IMR-90 (cell line): ENCODE measurements around the gene TICAM2. TPM values are rescaled to one million over a fixed set of nuclear protein-coding genes. Genes with fewer than 3 reads are reported as not detected.
A peak's percentile ranks its signal among the peaks of the same experiment; 100 is the strongest.

Experiments used
- ATAC-seq: fragments of 200-7000 bp; cut with Tn5 transposase; 2 replicates; pipeline ENCODE4 v1.9.1; 2020; ENCODE audit warnings: low read depth, mild to moderate bottlenecking, moderate library complexity
- BruUV-seq: library from RNA; stranded (reverse); fragments of 400-500 nt; replicated peaks from 2 replicates; lab custom pipeline; 2021; lab: Mats Ljungman, UMichigan
- CTCF ChIA-PET: fragments of 300-600 bp; formaldehyde crosslinking; extraction: SDS; loops from one replicate; lab custom pipeline; 2021; ENCODE audit warnings: antibody characterized with exemption; lab: Yijun Ruan, JAX
- POLR2A ChIA-PET: fragments of 300-600 bp; sonication (Branson Sonifier 250); formaldehyde crosslinking; loops from one replicate; lab custom pipeline; 2022; ENCODE audit warnings: antibody characterized with exemption; ENCODE audit not compliant: unreplicated experiment; lab: Charles Lee
- DNase-seq: peaks from one replicate; pipeline ENCODE4 v3.0.0; 2013
- H2AFZ ChIP-seq: replicated peaks from 2 replicates; pipeline ENCODE3; 2013; ENCODE audit warnings: low read length, mild to moderate bottlenecking; ENCODE audit not compliant: poor library complexity
- H2AK5ac ChIP-seq: 2 replicates; pipeline ENCODE4 v1.6.1; 2013; ENCODE audit warnings: low read depth, low read length, inconsistent platforms
- H2AK9ac ChIP-seq: replicated peaks from 2 replicates; pipeline ENCODE3; 2013; ENCODE audit warnings: mild to moderate bottlenecking, low read depth, low read length, moderate library complexity; ENCODE audit not compliant: poor library complexity
- H2BK120ac ChIP-seq: 2 replicates; pipeline ENCODE4 v1.6.1; 2013; ENCODE audit warnings: low read depth, low read length, inconsistent platforms
- H2BK15ac ChIP-seq: 3 replicates; pipeline ENCODE4 v1.6.1; 2013; ENCODE audit warnings: low read depth, low read length, inconsistent platforms
- H2BK20ac ChIP-seq: 2 replicates; pipeline ENCODE4 v1.6.1; 2013; ENCODE audit warnings: low read depth, mild to moderate bottlenecking, inconsistent platforms, low read length, moderate library complexity
- H2BK5ac ChIP-seq: 2 replicates; pipeline ENCODE4 v1.6.1; 2013; ENCODE audit warnings: mild to moderate bottlenecking, low read depth, low read length, inconsistent platforms; ENCODE audit not compliant: poor library complexity, severe bottlenecking
- H3K14ac ChIP-seq: replicated peaks from 2 replicates; pipeline ENCODE4 v1.6.1; 2013; ENCODE audit warnings: low read depth, low read length, inconsistent platforms
- H3K18ac ChIP-seq: 2 replicates; pipeline ENCODE4 v1.6.1; 2013; ENCODE audit warnings: low read depth, low read length, control low read depth
- H3K23ac ChIP-seq: 2 replicates; pipeline ENCODE4 v1.6.1; 2013; ENCODE audit warnings: low read depth, low read length, inconsistent platforms
- H3K27ac ChIP-seq: 2 replicates; pipeline ENCODE4 v1.5.1; 2013; ENCODE audit warnings: mild to moderate bottlenecking, control low read depth, low read length; ENCODE audit not compliant: insufficient read depth
- H3K27me3 ChIP-seq: 2 replicates; pipeline ENCODE4 v1.6.1; 2013; ENCODE audit warnings: low read length; ENCODE audit not compliant: control insufficient read depth, insufficient read depth
- H3K36me3 ChIP-seq: 2 replicates; pipeline ENCODE4 v1.6.1; 2013; ENCODE audit warnings: low read length, mixed read lengths; ENCODE audit not compliant: control insufficient read depth, insufficient read depth
- H3K4ac ChIP-seq: 2 replicates; pipeline ENCODE4 v1.6.1; 2013; ENCODE audit warnings: low read depth, low read length, inconsistent platforms
- H3K4me1 ChIP-seq: 2 replicates; pipeline ENCODE4 v1.6.1; 2013; ENCODE audit warnings: low read length, mixed read lengths; ENCODE audit not compliant: control insufficient read depth, insufficient read depth
- H3K4me2 ChIP-seq: 2 replicates; pipeline ENCODE4 v1.6.1; 2013; ENCODE audit warnings: low read depth, mild to moderate bottlenecking, control low read depth, low read length, moderate library complexity
- H3K4me3 ChIP-seq: 2 replicates; pipeline ENCODE4 v1.5.1; 2013; ENCODE audit warnings: low read depth, mild to moderate bottlenecking, control low read depth, low read length, moderate library complexity; ENCODE audit not compliant: insufficient read depth
- H3K56ac ChIP-seq: 2 replicates; pipeline ENCODE4 v1.6.1; 2013; ENCODE audit warnings: low read length, inconsistent platforms; ENCODE audit not compliant: insufficient read depth; ENCODE audit errors: extremely low read depth
- H3K79me1 ChIP-seq, 2 experiments: 2 replicates each; pipeline ENCODE4 v1.6.1; 2013; ENCODE audit warnings: low read length in 2 of 2, inconsistent platforms in 1 of 2, low read depth in 1 of 2
- H3K9ac ChIP-seq: 2 replicates; pipeline ENCODE4 v1.6.1; 2013; ENCODE audit warnings: low read depth, low read length, control low read depth
- H3K9me1 ChIP-seq: 2 replicates; pipeline ENCODE4 v1.6.1; 2013; ENCODE audit warnings: low read length, inconsistent platforms; ENCODE audit not compliant: insufficient read depth
- H3K9me3 ChIP-seq: 2 replicates; pipeline ENCODE4 v1.6.1; 2013; ENCODE audit warnings: low read length; ENCODE audit not compliant: control insufficient read depth, insufficient read depth
- H4K20me1 ChIP-seq: 2 replicates; pipeline ENCODE4 v1.6.1; 2013; ENCODE audit warnings: low read length, inconsistent platforms; ENCODE audit not compliant: insufficient read depth
- H4K5ac ChIP-seq: 2 replicates; pipeline ENCODE4 v1.6.1; 2013; ENCODE audit warnings: mild to moderate bottlenecking, low read depth, low read length, control low read depth
- H4K8ac ChIP-seq, 2 experiments: 2 replicates each; pipeline ENCODE4 v1.6.1; 2013; ENCODE audit warnings: low read depth in 2 of 2, low read length in 2 of 2, control low read depth in 1 of 2, inconsistent platforms in 1 of 2
- H4K91ac ChIP-seq: 2 replicates; pipeline ENCODE4 v1.6.1; 2013; ENCODE audit warnings: low read depth, low read length, inconsistent platforms; ENCODE audit not compliant: insufficient read depth
- CEBPB ChIP-seq: IDR thresholded peaks from 2 replicates; pipeline ENCODE4 v1.6.1; 2012; ENCODE audit warnings: low read depth, low read length, improper control_type of control experiment
- MXI1 ChIP-seq: IDR thresholded peaks from 2 replicates; pipeline ENCODE4 v1.6.1; 2012; ENCODE audit warnings: low read depth, mild to moderate bottlenecking, low read length, moderate library complexity, borderline replicate concordance
- WGBS, 2 experiments: methylation state at CpG; one replicate each; pipeline versions ENCODE4 v1.1.5 to v1.1.7; 2013; ENCODE audit warnings: missing lambda C conversion rate in 2 of 2; ENCODE audit not compliant: insufficient read length in 1 of 2; ENCODE audit errors: extremely low coverage in 2 of 2; 5-methylcytosine and 5-hydroxymethylcytosine counted together
- dilution Hi-C: fragments of 300-500 bp; cut with HindIII; formaldehyde crosslinking; loops from one replicate; pipeline ENCODE4 v1.14.3; 2018; ENCODE audit warnings: low sequenced_read_pairs; ENCODE audit not compliant: unreplicated experiment
- in situ Hi-C: fragments of 300-500 bp; cut with MboI; formaldehyde crosslinking; loops from 3 replicates; pipeline ENCODE4 v1.14.3; 2019; ENCODE audit warnings: low sequenced_read_pairs, inconsistent platforms, mixed read lengths
- intact Hi-C: fragments of 100-400 bp; cut with micrococcal nuclease; formaldehyde crosslinking; loops from 2 replicates; pipeline ENCODE4 v1.10.0; 2022
- polyA plus RNA-seq, 3 experiments: library from polyadenylated mRNA; depleted of rRNA; stranded (reverse); fragments of >200 nt; gene quantifications; 2 replicates each; pipeline ENCODE4 v1.2.3, GENCODE V29; 2012; ENCODE audit warnings: low replicate concordance in 1 of 3
- total RNA-seq: library from RNA; depleted of rRNA; stranded (reverse); fragments of >200 nt; gene quantifications from 2 replicates; pipeline ENCODE4 v1.2.3, GENCODE V29; 2012

Gene TICAM2
- total and polyA plus RNA-seq, 2 of the 4 experiments (the other 2 are of a cell fraction) = 2.9 to 4.3 TPM

DNA sequence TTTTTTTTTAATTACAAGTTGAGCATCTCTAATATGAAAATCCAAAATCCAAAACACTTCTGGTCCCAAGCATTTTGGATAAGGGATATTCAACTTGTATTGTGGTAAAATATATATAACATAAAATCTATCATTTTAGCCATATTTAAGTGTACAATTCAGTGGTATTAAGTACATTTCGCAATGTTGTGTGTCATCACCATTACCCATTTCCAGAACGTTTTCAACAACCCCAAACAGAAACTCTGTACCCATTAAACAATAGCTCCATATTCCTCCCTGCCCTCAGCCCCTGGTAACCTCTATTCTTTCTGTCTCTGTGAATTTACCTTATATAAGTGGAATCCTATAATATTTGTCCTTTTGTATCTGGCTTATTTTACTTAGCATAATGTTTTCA lies 24.9 kb downstream of the TICAM2 start:
- Histone ChIP-seq H3K4me1 (peaks cover 5% of the 10 kb centered on the region; the same call in 1 of the 2 replicates), H2AFZ (no peak overlapping the region), H3K9me3 (peaks cover 3% of the 10 kb centered on the region; the same call in 1 of the 2 replicates), H3K14ac (no peak overlapping the region), H3K27me3 (no peaks in the 10 kb centered on the region), H4K91ac (no peak overlapping the region), H2BK20ac (no peak overlapping the region), H3K4me2 (no peak overlapping the region), H2AK5ac (no peak overlapping the region), H4K20me1 (no peaks in the 10 kb centered on the region), H3K27ac (no peak overlapping the region), H2BK120ac (no peak overlapping the region), H3K9ac (no peak overlapping the region), H3K23ac (no peak overlapping the region), H2AK9ac (no peak overlapping the region), H3K9me1 (peaks cover 5% of the 10 kb centered on the region; the same call in 1 of the 2 replicates), H3K18ac (no peak overlapping the region), H3K4ac (no peak overlapping the region), H3K36me3 (0 out of 2 replicates have a peak, but pooled peaks cover 2% of the 10 kb centered on the region), H3K79me1 (peaks cover 14 to 37% of the 10 kb centered on the region in 2 experiments; a peak in 3 of 4 replicates), H2BK15ac (no peak overlapping the region), H4K5ac (no peak overlapping the region), H3K56ac (no peak overlapping the region), H2BK5ac (no peak overlapping the region), H3K4me3 (no peak overlapping the region), H4K8ac (no peak overlapping the region)
- ATAC-seq (no peak), DNase-seq (no peak)
- intact Hi-C loops = no loop called here
- BruUV-seq = no TSS peak
- POLR2A ChIA-PET = no interaction called here
- in situ Hi-C loops = no loop called here
- TF ChIP-seq CEBPB (peak; percentile 71), MXI1 (no peak)
- CTCF ChIA-PET = interaction anchor here (0.7 kb wide), 1 partner anchor 50 kb away, joined by 5 read pairs; no protein-coding TSS in a partner anchor
- dilution Hi-C loops = no loop called here
- WGBS, 2 experiments = no CpG with 5 or more reads among the region's 2 CpGs
